Choroid plexus epithelial cell (primary cell): Measurements from ENCODE around the gene MAP2K4.
"Not testable (repeated sequence)": the region's sequence is repeated elsewhere in the genome, so short reads cannot be mapped to it uniquely, and the experiment has no call there.

Experiments
- DNase-seq: peaks from one replicate; pipeline ENCODE4 v3.0.0-alpha.2; 2010; ENCODE audit warnings: low read depth
- H3K4me3 ChIP-seq: 2 replicates; pipeline ENCODE4 v1.5.1; 2011; ENCODE audit warnings: low read depth, mild to moderate bottlenecking, control low read depth, low read length, moderate library complexity
- TF ChIP-seq, protein P1 (sequence below): conservative IDR thresholded peaks from 2 replicates; pipeline ENCODE4 v1.5.1; 2011; ENCODE audit warnings: low read depth, mild to moderate bottlenecking, control low read depth, inconsistent platforms, low read length, moderate library complexity

MAP2K4 gene

DNA sequence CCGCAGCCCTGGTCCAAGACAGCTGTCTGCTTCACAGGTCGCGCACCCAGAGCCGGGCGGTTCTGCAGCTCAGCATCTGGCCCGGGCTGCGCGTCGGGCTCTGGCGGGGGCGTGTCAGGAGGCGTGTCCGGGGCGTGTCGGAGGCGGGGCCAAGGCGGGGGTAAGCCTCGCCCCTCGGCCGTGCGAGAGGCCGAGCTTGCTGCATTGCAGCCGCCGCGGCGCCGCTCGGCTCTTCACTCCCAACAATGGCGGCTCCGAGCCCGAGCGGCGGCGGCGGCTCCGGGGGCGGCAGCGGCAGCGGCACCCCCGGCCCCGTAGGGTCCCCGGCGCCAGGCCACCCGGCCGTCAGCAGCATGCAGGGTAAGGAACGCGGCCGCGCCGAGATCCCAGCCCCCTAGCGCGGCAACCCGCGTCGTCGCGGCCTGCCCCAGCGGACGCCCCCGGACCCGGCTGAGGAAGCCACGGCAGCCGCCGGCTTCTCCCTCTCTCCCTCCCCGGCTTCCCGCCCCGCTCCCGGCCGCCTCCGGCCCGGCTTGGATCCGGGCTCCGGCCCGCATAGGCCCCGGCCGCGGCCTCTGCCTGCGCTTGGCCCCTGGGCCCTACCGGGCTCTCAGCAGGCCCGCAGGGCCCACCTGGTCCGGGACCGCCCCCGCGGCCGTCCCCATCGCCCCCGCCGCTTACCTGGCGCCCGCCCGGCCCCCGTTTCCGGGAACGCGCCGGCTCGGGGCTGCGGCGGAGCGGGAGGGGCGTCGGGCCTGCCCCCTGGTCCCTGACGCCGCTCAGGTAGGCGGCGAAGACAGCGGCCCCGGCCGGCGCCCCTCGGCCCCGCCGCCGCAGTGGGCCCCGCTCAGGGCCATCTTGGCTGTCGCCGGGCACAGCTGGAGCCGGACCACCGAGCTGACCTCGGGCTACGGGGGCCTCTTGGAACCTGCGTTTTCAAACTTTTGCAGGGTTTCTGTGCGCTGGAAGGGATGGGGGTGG, at the start of gene MAP2K4:
TSS of gene MAP2K4 (plus strand) at position 236 of the 981 bp plus-strand sequence. CDS start at position 246, 10 bp downstream.
- TF ChIP-seq, protein P1, sequence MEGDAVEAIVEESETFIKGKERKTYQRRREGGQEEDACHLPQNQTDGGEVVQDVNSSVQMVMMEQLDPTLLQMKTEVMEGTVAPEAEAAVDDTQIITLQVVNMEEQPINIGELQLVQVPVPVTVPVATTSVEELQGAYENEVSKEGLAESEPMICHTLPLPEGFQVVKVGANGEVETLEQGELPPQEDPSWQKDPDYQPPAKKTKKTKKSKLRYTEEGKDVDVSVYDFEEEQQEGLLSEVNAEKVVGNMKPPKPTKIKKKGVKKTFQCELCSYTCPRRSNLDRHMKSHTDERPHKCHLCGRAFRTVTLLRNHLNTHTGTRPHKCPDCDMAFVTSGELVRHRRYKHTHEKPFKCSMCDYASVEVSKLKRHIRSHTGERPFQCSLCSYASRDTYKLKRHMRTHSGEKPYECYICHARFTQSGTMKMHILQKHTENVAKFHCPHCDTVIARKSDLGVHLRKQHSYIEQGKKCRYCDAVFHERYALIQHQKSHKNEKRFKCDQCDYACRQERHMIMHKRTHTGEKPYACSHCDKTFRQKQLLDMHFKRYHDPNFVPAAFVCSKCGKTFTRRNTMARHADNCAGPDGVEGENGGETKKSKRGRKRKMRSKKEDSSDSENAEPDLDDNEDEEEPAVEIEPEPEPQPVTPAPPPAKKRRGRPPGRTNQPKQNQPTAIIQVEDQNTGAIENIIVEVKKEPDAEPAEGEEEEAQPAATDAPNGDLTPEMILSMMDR, result no peak
- peak; percentile 94 for DNase-seq
- peak within 1 kb of the TSS; percentile 69 for H3K4me3 ChIP-seq

DNA sequence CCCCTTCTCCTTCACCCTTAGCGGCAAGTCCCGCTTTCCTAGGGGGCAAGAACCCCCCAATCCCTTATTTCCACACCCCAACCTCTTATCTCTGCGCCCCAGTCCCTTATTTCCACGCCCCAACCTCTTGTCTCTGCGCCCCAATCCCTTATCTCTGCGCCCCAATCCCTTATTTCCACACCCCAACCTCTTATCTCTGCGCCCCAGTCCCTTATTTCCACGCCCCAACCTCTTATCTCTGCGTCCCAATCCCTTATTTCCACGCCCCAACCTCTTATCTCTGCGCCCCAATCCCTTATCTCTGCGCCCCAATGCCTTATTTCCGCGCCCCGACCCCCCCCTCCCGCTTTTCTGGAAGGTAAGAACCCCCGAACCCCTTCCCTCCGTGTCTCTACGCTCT, 47.9 kb upstream of the MAP2K4 start:
- not testable (repeated sequence) for DNase-seq, H3K4me3 ChIP-seq

DNA sequence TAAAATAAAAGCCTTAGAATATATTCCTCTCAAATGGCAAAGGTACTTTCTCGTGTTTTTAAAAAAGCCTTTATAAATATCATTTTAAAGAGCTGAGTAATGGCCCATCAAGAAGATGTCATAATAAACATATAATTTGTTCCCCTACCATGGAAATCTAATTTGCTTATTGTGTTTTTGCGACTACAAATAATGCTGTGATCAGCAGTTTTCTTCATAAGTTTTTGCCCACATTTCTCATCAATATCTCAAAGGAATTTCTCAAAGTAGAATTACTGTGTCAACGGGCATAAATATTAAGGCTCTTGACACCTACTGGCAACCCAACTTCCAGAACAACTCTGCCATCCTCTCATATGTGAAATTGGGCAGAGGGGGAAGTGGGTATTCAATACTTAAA, 40.9 kb upstream of the MAP2K4 start:
- TF ChIP-seq, protein P1, result no peak
- no peak overlapping the region for H3K4me3 ChIP-seq
- no peak for DNase-seq

DNA sequence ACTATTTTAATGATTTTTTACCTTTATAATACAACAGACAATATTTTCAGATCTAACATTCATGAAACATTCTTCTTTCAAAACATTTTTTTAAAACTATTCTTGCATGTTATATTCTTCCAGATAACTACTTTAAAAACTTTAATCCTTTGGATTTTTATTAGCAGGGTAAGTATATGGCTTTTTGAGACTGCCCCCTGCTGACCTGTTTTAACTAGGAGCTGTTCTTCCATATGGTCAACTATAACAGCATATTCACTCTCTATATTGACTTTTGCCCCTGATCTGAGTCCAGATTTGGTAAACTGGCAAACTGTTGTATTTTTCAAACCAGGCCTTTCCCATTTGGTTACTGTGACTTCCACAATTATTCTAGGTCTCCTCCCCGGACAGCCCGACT, 39.9 kb upstream of the MAP2K4 start:
- no peak overlapping the region for H3K4me3 ChIP-seq
- DNase-seq, result peak; percentile 36
- TF ChIP-seq, protein P1, result peak; percentile 52

DNA sequence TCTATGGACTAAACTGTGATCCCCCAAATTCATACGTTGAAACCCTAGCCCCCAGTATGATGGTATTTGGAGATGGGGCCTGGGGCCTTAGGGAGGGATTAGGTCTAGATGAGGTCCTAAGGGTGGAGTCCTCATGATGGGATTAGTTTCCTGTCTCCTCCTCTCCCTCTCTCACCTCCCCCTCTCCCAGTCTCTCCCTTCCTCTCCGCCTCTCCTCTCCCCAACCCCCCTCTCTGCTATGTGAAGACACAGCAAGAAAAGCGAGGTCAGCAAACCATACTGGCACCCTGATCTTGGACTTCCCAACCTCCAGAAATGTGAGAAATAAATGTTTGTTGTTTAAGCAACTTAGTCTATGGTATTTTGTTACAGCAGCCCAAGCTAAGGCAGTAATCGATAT, 38.8 kb upstream of the MAP2K4 start:
- H3K4me3 ChIP-seq, result no peak overlapping the region
- peak; percentile 1 for DNase-seq
- TF ChIP-seq, protein P1, result no peak

DNA sequence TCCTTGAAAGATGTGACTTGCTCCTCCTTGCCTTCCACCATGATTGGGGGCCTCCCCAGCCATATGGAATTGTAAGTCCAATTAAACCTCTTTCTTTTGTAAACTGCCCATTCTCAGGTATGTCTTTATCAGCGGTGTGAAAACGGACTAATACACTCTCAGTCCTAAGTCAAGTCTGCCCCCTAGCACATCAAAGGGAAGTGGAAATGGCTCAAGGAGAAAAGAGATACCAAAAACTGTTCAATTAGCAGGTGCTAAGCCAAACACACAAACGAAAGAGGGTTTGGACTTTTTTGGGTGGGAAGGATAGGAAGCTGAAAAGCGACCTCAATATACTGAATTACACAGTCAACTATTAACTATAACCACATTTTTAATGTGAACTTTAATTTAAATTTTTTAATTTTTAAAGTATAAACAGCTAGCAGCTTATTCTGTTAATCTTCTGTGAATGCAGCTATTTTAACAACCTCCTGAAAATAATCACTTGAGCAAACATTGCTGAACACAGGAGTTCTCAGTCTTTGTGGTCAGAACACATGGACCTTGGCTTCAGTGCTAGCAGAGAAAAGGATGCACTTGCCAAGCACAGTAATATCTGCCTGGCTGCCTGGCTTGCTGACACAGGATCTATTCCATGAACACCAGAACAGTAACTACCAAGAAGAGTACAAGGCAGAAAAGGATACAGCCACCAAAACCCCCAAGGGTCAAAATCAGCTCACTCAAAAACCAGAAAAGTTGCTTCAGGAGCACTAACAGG, 34.3 kb upstream of the MAP2K4 start:
- no peak overlapping the region for H3K4me3 ChIP-seq
- peak; percentile 38 for DNase-seq
- TF ChIP-seq, protein P1, result no peak

DNA sequence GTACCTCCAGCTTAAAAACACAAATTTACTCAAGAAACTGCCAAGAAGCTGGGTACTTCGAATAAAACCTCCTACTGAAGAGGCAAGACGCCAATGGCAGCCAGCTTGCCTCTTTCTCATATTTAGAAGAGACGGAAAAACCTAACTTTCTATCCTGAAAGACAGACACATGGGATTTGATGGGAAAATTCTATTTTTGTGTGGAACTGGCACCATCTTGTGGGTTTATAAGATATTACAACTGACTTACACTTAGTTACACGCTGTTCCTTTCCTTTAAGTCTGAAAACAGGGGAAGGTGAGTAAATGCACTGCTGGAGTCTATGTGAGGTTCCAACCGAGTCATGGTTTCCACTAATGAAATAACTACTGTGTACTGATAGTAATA, 33.7 kb upstream of the MAP2K4 start:
- TF ChIP-seq, protein P1, result peak; percentile 55
- DNase-seq, result peak; percentile 75

More for the DNA sequence above, 33.7 kb upstream of the MAP2K4 start:
- no peak overlapping the region for H3K4me3 ChIP-seq
